Measurements from ENCODE around the gene SLC35B1.

The SLC35B1 gene

DNA sequence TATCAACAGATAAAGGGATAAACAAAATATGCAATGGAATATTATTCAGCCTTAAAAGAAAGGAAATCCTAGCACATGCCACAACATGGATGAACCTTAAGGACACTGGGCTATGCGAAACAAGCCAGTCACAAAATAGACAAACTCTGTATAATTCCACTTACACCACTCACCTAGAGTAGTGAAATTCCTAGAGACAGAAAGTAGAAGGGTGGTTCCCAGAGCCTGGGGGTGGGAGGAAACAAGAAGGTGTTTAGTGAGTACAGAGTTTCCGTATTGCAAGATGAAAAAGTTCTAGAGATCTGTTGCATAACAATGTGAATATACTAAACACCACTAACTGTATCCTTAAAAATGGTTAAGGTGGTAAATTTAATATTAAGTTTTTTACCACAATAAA lies 39.9 kb downstream of the SLC35B1 start:
- no peak overlapping the region for H3K9ac ChIP-seq (ENCODE audit: low read length)
- no peak overlapping the region for H2BK15ac ChIP-seq (ENCODE audit: low read depth, poor library complexity, severe bottlenecking)
- DNase-seq: no peak
- H3K23ac ChIP-seq (ENCODE audit: low read length in 2 of 2): no peak overlapping the region
- H2AK5ac ChIP-seq (ENCODE audit: low read length, severe bottlenecking): no peak overlapping the region
- H3K18ac ChIP-seq (ENCODE audit: low read depth in 1 of 2, low read length in 2 of 2): no peak overlapping the region
- no peak overlapping the region for H3K4me3 ChIP-seq (ENCODE audit: insufficient read depth in 1 of 2, low read depth in 1 of 2, low read length in 2 of 2)
- no peaks in the 10 kb centered on the region for H3K27me3 ChIP-seq (ENCODE audit: control insufficient read depth in 1 of 2, insufficient read depth in 1 of 2, low read length in 2 of 2)
- H4K8ac ChIP-seq (ENCODE audit: low read length): no peak overlapping the region
- H2BK12ac ChIP-seq (ENCODE audit: low read length in 2 of 2): no peak overlapping the region
- no peak overlapping the region for H3K4me2 ChIP-seq (ENCODE audit: low read length, poor library complexity, severe bottlenecking)
- H4K91ac ChIP-seq (ENCODE audit: low read length): no peak overlapping the region
- no peak overlapping the region for H3K27ac ChIP-seq (ENCODE audit: low read length, poor library complexity, severe bottlenecking)
- H2AFZ ChIP-seq (ENCODE audit: low read depth, low read length): no peak overlapping the region
- H3K79me1 ChIP-seq (replicated peaks; ENCODE audit: low read length, poor library complexity, severe bottlenecking): peaks cover 12% of the 10 kb centered on the region
- H3K36me3 ChIP-seq (ENCODE audit: control insufficient read depth in 1 of 2, insufficient read depth in 2 of 2, low read depth in 1 of 2, low read length in 2 of 2): peaks cover 5 to 22% of the 10 kb centered on the region in 2 experiments
- no peak overlapping the region for H3K4ac ChIP-seq (ENCODE audit: low read depth in 1 of 2, low read length in 2 of 2)
- no peaks in the 10 kb centered on the region for H3K9me3 ChIP-seq (ENCODE audit: control insufficient read depth, low read length)
- H3K4me1 ChIP-seq (ENCODE audit: control insufficient read depth, insufficient read depth, low read depth, low read length): no peaks in the 10 kb centered on the region
- no peak overlapping the region for H2BK120ac ChIP-seq (ENCODE audit: low read depth, low read length)
- H2BK5ac ChIP-seq (ENCODE audit: low read depth, low read length, poor library complexity, severe bottlenecking): no peak overlapping the region
- no peak overlapping the region for H3K14ac ChIP-seq (ENCODE audit: low read length in 2 of 2)
- WGBS: no CpG with 5 or more reads among the region's 2 CpGs

DNA sequence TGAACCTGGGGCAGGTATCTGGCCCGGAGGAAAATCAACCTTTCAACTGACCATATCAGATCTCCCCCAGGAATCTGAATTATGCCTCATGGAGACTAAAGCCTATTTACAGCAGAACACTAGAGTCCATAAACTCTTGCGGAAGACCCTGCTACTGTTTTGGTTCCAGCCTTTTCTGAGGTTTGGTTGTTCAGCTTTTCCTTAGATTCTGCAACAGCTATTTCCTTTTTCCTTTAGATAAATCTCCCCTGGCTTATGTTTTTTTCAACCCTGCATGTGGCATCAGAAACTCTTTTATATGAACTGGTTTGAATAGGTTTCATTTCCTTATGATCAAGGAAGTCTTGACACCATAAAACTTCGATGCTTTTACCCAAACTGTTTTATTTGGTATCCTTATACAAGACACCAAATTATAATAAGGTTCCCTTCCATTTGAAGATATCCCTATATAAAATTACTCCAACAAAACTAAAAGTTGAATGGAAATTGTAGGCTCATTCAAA lies 43.0 kb downstream of the SLC35B1 start:
- WGBS: over 99% methylated on average over 3 of the region's 3 CpGs

DNA sequence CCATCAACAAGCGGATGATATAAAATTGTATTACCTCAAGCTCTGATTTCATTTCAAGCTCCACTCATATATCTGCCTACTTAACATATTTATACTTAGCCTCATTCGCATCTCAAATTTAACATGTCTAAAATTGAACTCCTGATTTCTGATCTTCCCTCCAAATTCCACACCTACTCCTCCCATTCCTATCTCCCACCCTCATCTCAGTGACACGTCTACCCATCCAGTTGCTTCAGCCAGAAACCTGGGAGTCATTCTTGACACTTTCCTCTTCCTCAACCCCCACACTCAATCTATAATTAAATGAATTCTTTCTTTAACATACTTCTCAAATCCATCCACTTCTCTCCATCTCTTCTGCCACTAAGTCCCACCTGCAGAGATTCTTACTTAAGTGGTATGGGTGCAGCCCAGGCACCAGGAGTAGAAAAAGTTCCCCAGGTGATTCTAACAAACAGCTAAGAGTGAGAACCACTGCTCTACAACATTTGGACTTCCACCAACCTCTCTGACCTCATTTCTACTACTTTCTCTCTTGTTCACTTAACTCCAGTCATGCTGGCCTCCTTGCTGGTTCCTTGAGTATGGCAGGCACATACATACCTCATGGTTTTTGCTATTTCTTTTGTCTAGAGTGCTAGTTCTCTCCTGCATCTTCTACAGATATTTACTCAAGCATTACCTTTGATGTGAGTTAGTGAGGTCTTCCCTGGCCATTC lies 47.9 kb downstream of the SLC35B1 start:
- H3K4me2 ChIP-seq (ENCODE audit: low read length, poor library complexity, severe bottlenecking): no peak overlapping the region
- no peak overlapping the region for H2AFZ ChIP-seq (ENCODE audit: low read depth, low read length)
- H3K9ac ChIP-seq (ENCODE audit: low read length): no peak overlapping the region
- H4K91ac ChIP-seq (ENCODE audit: low read length): no peak overlapping the region
- no peak overlapping the region for H3K4me3 ChIP-seq (ENCODE audit: insufficient read depth in 1 of 2, low read depth in 1 of 2, low read length in 2 of 2)
- 91% methylated on average over 3 of the region's 3 CpGs for WGBS
- H3K79me1 ChIP-seq (replicated peaks; ENCODE audit: low read length, poor library complexity, severe bottlenecking): peaks cover 23% of the 10 kb centered on the region
- H3K14ac ChIP-seq (ENCODE audit: low read length in 2 of 2): no peak overlapping the region
- H3K23ac ChIP-seq (ENCODE audit: low read length in 2 of 2): no peak overlapping the region
- H3K9me3 ChIP-seq (ENCODE audit: control insufficient read depth, low read length): no peaks in the 10 kb centered on the region
- H4K8ac ChIP-seq (ENCODE audit: low read length): no peak overlapping the region
- no peak overlapping the region for H2BK15ac ChIP-seq (ENCODE audit: low read depth, poor library complexity, severe bottlenecking)
- no peak overlapping the region for H2BK12ac ChIP-seq (ENCODE audit: low read length in 2 of 2)
- no peak overlapping the region for H2AK5ac ChIP-seq (ENCODE audit: low read length, severe bottlenecking)
- H3K4ac ChIP-seq (ENCODE audit: low read depth in 1 of 2, low read length in 2 of 2): no peak overlapping the region
- H3K18ac ChIP-seq (ENCODE audit: low read depth in 1 of 2, low read length in 2 of 2): no peak overlapping the region
- no peaks in the 10 kb centered on the region for H3K27me3 ChIP-seq (ENCODE audit: control insufficient read depth in 1 of 2, insufficient read depth in 1 of 2, low read length in 2 of 2)
- H3K27ac ChIP-seq (ENCODE audit: low read length, poor library complexity, severe bottlenecking): no peak overlapping the region
- H2BK5ac ChIP-seq (ENCODE audit: low read depth, low read length, poor library complexity, severe bottlenecking): no peak overlapping the region
- no peak for DNase-seq
- H3K4me1 ChIP-seq (ENCODE audit: control insufficient read depth, insufficient read depth, low read depth, low read length): no peaks in the 10 kb centered on the region
- H3K36me3 ChIP-seq (ENCODE audit: control insufficient read depth in 1 of 2, insufficient read depth in 2 of 2, low read depth in 1 of 2, low read length in 2 of 2): peaks cover 3 to 18% of the 10 kb centered on the region in 2 experiments
- H2BK120ac ChIP-seq (ENCODE audit: low read depth, low read length): no peak overlapping the region

More for the DNA sequence above, 43.0 kb downstream of the SLC35B1 start:
- no peak overlapping the region for H4K91ac ChIP-seq (ENCODE audit: low read length)
- no peaks in the 10 kb centered on the region for H3K9me3 ChIP-seq (ENCODE audit: control insufficient read depth, low read length)
- no peaks in the 10 kb centered on the region for H3K4me1 ChIP-seq (ENCODE audit: control insufficient read depth, insufficient read depth, low read depth, low read length)
- DNase-seq: no peak
- H2BK5ac ChIP-seq (ENCODE audit: low read depth, low read length, poor library complexity, severe bottlenecking): no peak overlapping the region
- H3K36me3 ChIP-seq (ENCODE audit: control insufficient read depth in 1 of 2, insufficient read depth in 2 of 2, low read depth in 1 of 2, low read length in 2 of 2): peaks cover 5 to 21% of the 10 kb centered on the region in 2 experiments
- H2BK15ac ChIP-seq (ENCODE audit: low read depth, poor library complexity, severe bottlenecking): no peak overlapping the region
- no peak overlapping the region for H3K14ac ChIP-seq (ENCODE audit: low read length in 2 of 2)
- H3K4ac ChIP-seq (ENCODE audit: low read depth in 1 of 2, low read length in 2 of 2): no peak overlapping the region
- no peak overlapping the region for H3K23ac ChIP-seq (ENCODE audit: low read length in 2 of 2)
- no peak overlapping the region for H3K9ac ChIP-seq (ENCODE audit: low read length)
- H2AFZ ChIP-seq (ENCODE audit: low read depth, low read length): no peak overlapping the region
- H2BK12ac ChIP-seq (ENCODE audit: low read length in 2 of 2): no peak overlapping the region
- peaks cover 20% of the 10 kb centered on the region for H3K79me1 ChIP-seq (replicated peaks; ENCODE audit: low read length, poor library complexity, severe bottlenecking)
- no peak overlapping the region for H3K18ac ChIP-seq (ENCODE audit: low read depth in 1 of 2, low read length in 2 of 2)
- no peak overlapping the region for H2AK5ac ChIP-seq (ENCODE audit: low read length, severe bottlenecking)
- H3K4me3 ChIP-seq (ENCODE audit: insufficient read depth in 1 of 2, low read depth in 1 of 2, low read length in 2 of 2): no peak overlapping the region
- H3K27me3 ChIP-seq (ENCODE audit: control insufficient read depth in 1 of 2, insufficient read depth in 1 of 2, low read length in 2 of 2): no peaks in the 10 kb centered on the region
- no peak overlapping the region for H2BK120ac ChIP-seq (ENCODE audit: low read depth, low read length)
- H3K27ac ChIP-seq (ENCODE audit: low read length, poor library complexity, severe bottlenecking): no peak overlapping the region
- no peak overlapping the region for H3K4me2 ChIP-seq (ENCODE audit: low read length, poor library complexity, severe bottlenecking)
- H4K8ac ChIP-seq (ENCODE audit: low read length): no peak overlapping the region

DNA sequence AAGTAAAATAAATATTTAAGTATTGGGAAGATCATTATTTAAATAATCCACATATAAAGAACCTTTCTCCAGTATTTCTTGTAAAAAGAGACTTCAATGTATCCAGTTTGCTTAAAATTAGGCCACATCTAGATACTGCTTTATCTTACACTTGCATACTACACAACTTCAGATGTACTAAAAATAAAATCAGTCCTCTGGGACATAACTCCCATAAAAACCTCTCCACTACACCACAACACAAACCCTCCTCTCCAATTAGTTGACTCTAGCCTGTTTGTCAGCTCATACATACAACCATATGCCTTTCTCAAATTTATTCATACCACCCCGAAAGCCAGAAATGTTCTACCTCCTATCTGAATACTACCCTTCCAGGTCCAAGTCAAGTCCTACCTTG lies 51.5 kb downstream of the SLC35B1 start:
- Histone ChIP-seq H2AK5ac (ENCODE audit: low read length, severe bottlenecking) (no peak overlapping the region), H3K4me1 (ENCODE audit: control insufficient read depth, insufficient read depth, low read depth, low read length) (no peaks in the 10 kb centered on the region), H2BK12ac (ENCODE audit: low read length in 2 of 2) (no peak overlapping the region), H3K23ac (ENCODE audit: low read length in 2 of 2) (no peak overlapping the region), H3K9me3 (ENCODE audit: control insufficient read depth, low read length) (no peaks in the 10 kb centered on the region), H4K91ac (ENCODE audit: low read length) (no peak overlapping the region), H3K18ac (ENCODE audit: low read depth in 1 of 2, low read length in 2 of 2) (no peak overlapping the region), H3K36me3 (ENCODE audit: control insufficient read depth in 1 of 2, insufficient read depth in 2 of 2, low read depth in 1 of 2, low read length in 2 of 2) (peaks cover 0 to 10% of the 10 kb centered on the region in 2 experiments), H2BK15ac (ENCODE audit: low read depth, poor library complexity, severe bottlenecking) (no peak overlapping the region), H2BK5ac (ENCODE audit: low read depth, low read length, poor library complexity, severe bottlenecking) (no peak overlapping the region), H3K9ac (ENCODE audit: low read length) (no peak overlapping the region), H3K79me1 (replicated peaks; ENCODE audit: low read length, poor library complexity, severe bottlenecking) (peaks cover 12% of the 10 kb centered on the region), H3K27me3 (ENCODE audit: control insufficient read depth in 1 of 2, insufficient read depth in 1 of 2, low read length in 2 of 2) (no peaks in the 10 kb centered on the region), H2AFZ (ENCODE audit: low read depth, low read length) (no peak overlapping the region), H3K27ac (ENCODE audit: low read length, poor library complexity, severe bottlenecking) (no peak overlapping the region), H3K4ac (ENCODE audit: low read depth in 1 of 2, low read length in 2 of 2) (no peak overlapping the region), H3K4me3 (ENCODE audit: insufficient read depth in 1 of 2, low read depth in 1 of 2, low read length in 2 of 2) (no peak overlapping the region), H3K14ac (ENCODE audit: low read length in 2 of 2) (no peak overlapping the region), H3K4me2 (ENCODE audit: low read length, poor library complexity, severe bottlenecking) (no peak overlapping the region), H4K8ac (ENCODE audit: low read length) (no peak overlapping the region), H2BK120ac (ENCODE audit: low read depth, low read length) (no peak overlapping the region)
- no peak for DNase-seq
- 83% methylated on average over 1 of the region's 1 CpG for whole genome bisulfite sequencing

All from mesenchymal stem cell (in vitro differentiated cells and primary cell).